ENCODE results near the gene IPO11.

The IPO11 gene

GRCh38 chr5:62640446-62640845 lies 227.9 kb downstream of the IPO11 start:
- Histone ChIP-seq H3K4me3 (IDR thresholded peaks at IDR 0.05; ENCODE audit: insufficient read depth, low read depth, low read length) (no peak overlapping the region), H2AFZ (ENCODE audit: low read depth) (no peak overlapping the region), H3K36me3 (ENCODE audit: insufficient read depth) (no peaks in the 10 kb centered on the region), H3K4me2 (no peak overlapping the region), H3K4me1 (ENCODE audit: low read depth, poor library complexity, severe bottlenecking) (no peaks in the 10 kb centered on the region), H4K20me1 (ENCODE audit: insufficient read depth) (no peaks in the 10 kb centered on the region), H3K9ac (no peak overlapping the region), H3K79me2 (ENCODE audit: insufficient read depth, low read depth) (no peaks in the 10 kb centered on the region), H3K27me3 (ENCODE audit: insufficient read depth, low read depth) (no peaks in the 10 kb centered on the region), H3K27ac (no peak overlapping the region)
- no peak for TF ChIP-seq CTCF (conservative IDR thresholded peaks at IDR 0.05; ENCODE audit: low read depth, low read length)

- H3K9ac ChIP-seq, result no peak overlapping the region
- no peak overlapping the region for H3K4me2 ChIP-seq
- H3K4me3 ChIP-seq (IDR thresholded peaks at IDR 0.05; ENCODE audit: insufficient read depth, low read depth, low read length), result no peak overlapping the region
- H3K79me2 ChIP-seq (ENCODE audit: insufficient read depth, low read depth), result no peaks in the 10 kb centered on the region
- no peaks in the 10 kb centered on the region for H3K27me3 ChIP-seq (ENCODE audit: insufficient read depth, low read depth)
- no peak overlapping the region for H2AFZ ChIP-seq (ENCODE audit: low read depth)
- no peaks in the 10 kb centered on the region for H3K36me3 ChIP-seq (ENCODE audit: insufficient read depth)
- no peaks in the 10 kb centered on the region for H4K20me1 ChIP-seq (ENCODE audit: insufficient read depth)
- no peak overlapping the region for H3K27ac ChIP-seq
- no peaks in the 10 kb centered on the region for H3K4me1 ChIP-seq (ENCODE audit: low read depth, poor library complexity, severe bottlenecking)
- no peak for TF ChIP-seq CTCF (conservative IDR thresholded peaks at IDR 0.05; ENCODE audit: low read depth, low read length)
Measured at GRCh38 chr5:62642468-62642867, 229.9 kb downstream of the IPO11 start.

- no peak overlapping the region for H3K9ac ChIP-seq
- no peak overlapping the region for H3K27ac ChIP-seq
- no peak for TF ChIP-seq CTCF (conservative IDR thresholded peaks at IDR 0.05; ENCODE audit: low read depth, low read length)
- no peaks in the 10 kb centered on the region for H4K20me1 ChIP-seq (ENCODE audit: insufficient read depth)
- H3K79me2 ChIP-seq (ENCODE audit: insufficient read depth, low read depth), result no peaks in the 10 kb centered on the region
- no peak overlapping the region for H3K4me2 ChIP-seq
- H2AFZ ChIP-seq (ENCODE audit: low read depth), result no peak overlapping the region
- no peaks in the 10 kb centered on the region for H3K36me3 ChIP-seq (ENCODE audit: insufficient read depth)
- H3K27me3 ChIP-seq (ENCODE audit: insufficient read depth, low read depth), result no peaks in the 10 kb centered on the region
- H3K4me1 ChIP-seq (ENCODE audit: low read depth, poor library complexity, severe bottlenecking), result no peaks in the 10 kb centered on the region
- H3K4me3 ChIP-seq (IDR thresholded peaks at IDR 0.05; ENCODE audit: insufficient read depth, low read depth, low read length), result no peak overlapping the region
Measured at GRCh38 chr5:62643556-62644451, 231.2 kb downstream of the IPO11 start.

- Histone ChIP-seq H3K9ac (no peak overlapping the region), H3K79me2 (ENCODE audit: insufficient read depth, low read depth) (no peaks in the 10 kb centered on the region), H3K27me3 (ENCODE audit: insufficient read depth, low read depth) (no peaks in the 10 kb centered on the region), H3K4me2 (no peak overlapping the region), H3K4me1 (ENCODE audit: low read depth, poor library complexity, severe bottlenecking) (peaks cover 10% of the 10 kb centered on the region), H4K20me1 (ENCODE audit: insufficient read depth) (no peaks in the 10 kb centered on the region), H2AFZ (ENCODE audit: low read depth) (no peak overlapping the region), H3K36me3 (ENCODE audit: insufficient read depth) (no peaks in the 10 kb centered on the region), H3K27ac (no peak overlapping the region), H3K4me3 (IDR thresholded peaks at IDR 0.05; ENCODE audit: insufficient read depth, low read depth, low read length) (no peak overlapping the region)
- no peak for TF ChIP-seq CTCF (conservative IDR thresholded peaks at IDR 0.05; ENCODE audit: low read depth, low read length)
Measured at GRCh38 chr5:62645223-62645622, 232.7 kb downstream of the IPO11 start.
